ENCODE measurements around the gene ZNF280A. TPM values are rescaled to one million over a fixed set of nuclear protein-coding genes. Genes with fewer than 3 reads are reported as not detected.

The ZNF280A gene
- total and polyA plus RNA-seq, 10 donors = 0.51 TPM; not detected in 9

GRCh38 chr22:22523494-22523893, 3.4 kb upstream of the ZNF280A start:
- H3K27ac ChIP-seq = no peak overlapping the region
- intact Hi-C loops (cut with DNase I; ENCODE audit: low total_unique reads) = no loop called here
- DNase-seq = no peak
- no peak overlapping the region for H3K4me3 ChIP-seq
- H3K9me3 ChIP-seq = no peaks in the 10 kb centered on the region
- H3K27me3 ChIP-seq (replicated peaks in 1 of 7) = peaks cover 0 to 21% (median 0%) of the 10 kb centered on the region in 7 donors
- WGBS, 5 donors = 79 to 91% (median 82%) methylated on average over 6 of the region's 6 CpGs
- H3K4me1 ChIP-seq = no peaks in the 10 kb centered on the region
- H3K36me3 ChIP-seq = no peaks in the 10 kb centered on the region
- TF ChIP-seq, protein P1, sequence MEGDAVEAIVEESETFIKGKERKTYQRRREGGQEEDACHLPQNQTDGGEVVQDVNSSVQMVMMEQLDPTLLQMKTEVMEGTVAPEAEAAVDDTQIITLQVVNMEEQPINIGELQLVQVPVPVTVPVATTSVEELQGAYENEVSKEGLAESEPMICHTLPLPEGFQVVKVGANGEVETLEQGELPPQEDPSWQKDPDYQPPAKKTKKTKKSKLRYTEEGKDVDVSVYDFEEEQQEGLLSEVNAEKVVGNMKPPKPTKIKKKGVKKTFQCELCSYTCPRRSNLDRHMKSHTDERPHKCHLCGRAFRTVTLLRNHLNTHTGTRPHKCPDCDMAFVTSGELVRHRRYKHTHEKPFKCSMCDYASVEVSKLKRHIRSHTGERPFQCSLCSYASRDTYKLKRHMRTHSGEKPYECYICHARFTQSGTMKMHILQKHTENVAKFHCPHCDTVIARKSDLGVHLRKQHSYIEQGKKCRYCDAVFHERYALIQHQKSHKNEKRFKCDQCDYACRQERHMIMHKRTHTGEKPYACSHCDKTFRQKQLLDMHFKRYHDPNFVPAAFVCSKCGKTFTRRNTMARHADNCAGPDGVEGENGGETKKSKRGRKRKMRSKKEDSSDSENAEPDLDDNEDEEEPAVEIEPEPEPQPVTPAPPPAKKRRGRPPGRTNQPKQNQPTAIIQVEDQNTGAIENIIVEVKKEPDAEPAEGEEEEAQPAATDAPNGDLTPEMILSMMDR (IDR thresholded peaks at IDR 0.05 in 8 of 11, conservative IDR thresholded peaks at IDR 0.05 in 3 of 11) = no peak
- TF ChIP-seq POLR2A (IDR thresholded peaks at IDR 0.05) (no peak), POLR2AphosphoS5 (IDR thresholded peaks at IDR 0.05) (no peak)

DNA sequence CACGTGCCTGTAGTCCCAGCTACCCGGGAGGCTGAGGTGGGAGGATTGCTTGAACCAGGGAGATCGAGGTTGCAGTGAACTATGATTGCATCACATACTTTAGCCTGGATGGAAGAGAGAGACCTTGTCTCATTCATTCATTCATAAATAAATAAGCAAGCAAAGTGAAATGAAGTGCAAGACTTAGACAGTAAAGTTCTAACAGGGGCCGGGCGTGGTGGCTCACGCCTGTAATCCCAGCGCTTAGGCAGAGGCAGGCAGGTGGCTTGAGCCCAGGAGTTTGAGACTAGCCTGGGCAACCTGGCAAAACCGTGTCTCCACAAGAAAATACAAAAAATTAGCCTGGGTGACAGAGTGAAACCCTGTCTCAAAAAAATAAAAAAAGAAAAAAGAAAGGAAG, 1.6 kb upstream of the ZNF280A start:
- Histone ChIP-seq H3K9me3 (no peaks in the 10 kb centered on the region), H3K4me1 (no peaks in the 10 kb centered on the region), H3K4me3 (no peak overlapping the region), H3K27ac (no peak overlapping the region), H3K36me3 (no peaks in the 10 kb centered on the region), H3K27me3 (replicated peaks in 1 of 7) (peaks cover 0 to 30% (median 0%) of the 10 kb centered on the region in 7 donors)
- WGBS, 5 donors = 82 to 88% (median 84%) methylated on average over 8 of the region's 8 CpGs
- DNase-seq = no peak
- intact Hi-C loops (cut with DNase I; ENCODE audit: low total_unique reads) = no loop called here
- no peak for TF ChIP-seq POLR2A (IDR thresholded peaks at IDR 0.05)
- no peak for TF ChIP-seq POLR2AphosphoS5 (IDR thresholded peaks at IDR 0.05)
- TF ChIP-seq, protein P1 (IDR thresholded peaks at IDR 0.05 in 8 of 11, conservative IDR thresholded peaks at IDR 0.05 in 3 of 11) = no peak

GRCh38 chr22:22520667-22521602, 865 bp upstream of the ZNF280A start:
- 69 to 82% (median 77%) methylated on average over 12 of the region's 12 CpGs for WGBS, 5 donors
- intact Hi-C loops (cut with DNase I; ENCODE audit: low total_unique reads) = no loop called here
- no peak overlapping the region for H3K4me3 ChIP-seq
- TF ChIP-seq, protein P1 (IDR thresholded peaks at IDR 0.05 in 8 of 11, conservative IDR thresholded peaks at IDR 0.05 in 3 of 11) = no peak
- TF ChIP-seq POLR2A (IDR thresholded peaks at IDR 0.05) = no peak
- no peak for TF ChIP-seq POLR2AphosphoS5 (IDR thresholded peaks at IDR 0.05)
- no peaks in the 10 kb centered on the region for H3K4me1 ChIP-seq
- peaks cover 0 to 33% (median 0%) of the 10 kb centered on the region in 7 donors for H3K27me3 ChIP-seq (replicated peaks in 1 of 7)
- H3K27ac ChIP-seq = no peak overlapping the region
- H3K36me3 ChIP-seq = no peaks in the 10 kb centered on the region
- no peak for DNase-seq
- H3K9me3 ChIP-seq = no peaks in the 10 kb centered on the region

- no peaks in the 10 kb centered on the region for H3K36me3 ChIP-seq
- peaks cover 0 to 36% (median 0%) of the 10 kb centered on the region in 7 donors for H3K27me3 ChIP-seq (replicated peaks in 1 of 7)
- WGBS, 5 donors = 86 to 92% (median 87%) methylated on average over 5 of the region's 5 CpGs
- H3K9me3 ChIP-seq = no peaks in the 10 kb centered on the region
- no peak for DNase-seq
- no peak overlapping the region for H3K27ac ChIP-seq
- H3K4me1 ChIP-seq = no peaks in the 10 kb centered on the region
- TF ChIP-seq, protein P1 (IDR thresholded peaks at IDR 0.05 in 8 of 11, conservative IDR thresholded peaks at IDR 0.05 in 3 of 11) = no peak
- TF ChIP-seq POLR2A (IDR thresholded peaks at IDR 0.05) (no peak), POLR2AphosphoS5 (IDR thresholded peaks at IDR 0.05) (no peak)
- intact Hi-C loops (cut with DNase I; ENCODE audit: low total_unique reads) = no loop called here
- H3K4me3 ChIP-seq = no peak overlapping the region
Observed at GRCh38 chr22:22519591-22519990, 479 bp downstream of the ZNF280A start.
